ENCODE results near the gene DVL1. TPM values are rescaled to one million over a fixed set of nuclear protein-coding genes. Genes with fewer than 3 reads are reported as not detected.

Gene DVL1
- total and polyA plus RNA-seq, 9 of the 15 experiments (the other 6 are each of a cell fraction or from before 2014, with no cell fraction given), result 0.62 to 135 (median 24.3) TPM

DNA sequence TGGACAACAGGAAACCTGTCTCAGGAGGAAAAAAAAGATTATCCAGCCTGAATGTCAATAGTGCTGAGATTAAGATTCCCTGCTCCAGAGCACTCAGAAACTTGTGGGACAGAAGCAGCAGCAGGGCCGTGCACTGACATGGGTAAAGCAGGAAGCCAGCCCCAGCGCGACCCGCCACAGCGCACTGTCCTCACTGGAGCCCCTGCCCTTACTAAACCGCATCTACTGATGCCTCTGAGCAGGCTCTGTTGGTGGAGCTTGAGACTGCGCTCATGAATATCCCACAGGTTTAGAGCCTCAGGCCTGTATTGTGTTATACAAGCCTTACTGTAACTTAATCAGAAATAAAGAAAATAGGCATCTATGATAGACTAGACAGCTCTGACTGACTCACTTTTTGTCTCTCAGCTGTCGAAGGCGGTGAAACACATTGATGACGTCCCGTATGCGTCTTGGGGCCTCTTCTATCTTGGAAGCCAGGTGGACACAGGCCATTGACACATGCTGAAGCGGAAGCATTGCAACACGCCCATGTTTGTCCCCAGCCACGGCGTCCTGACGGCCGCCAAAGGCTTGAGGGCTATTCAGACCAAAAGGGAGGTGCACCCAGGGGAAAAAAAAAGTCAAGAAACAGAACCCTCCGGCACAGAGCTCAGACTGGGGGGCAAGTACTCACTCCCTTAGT, 48.8 kb upstream of the DVL1 start (continued):
- TF ChIP-seq, protein P1, sequence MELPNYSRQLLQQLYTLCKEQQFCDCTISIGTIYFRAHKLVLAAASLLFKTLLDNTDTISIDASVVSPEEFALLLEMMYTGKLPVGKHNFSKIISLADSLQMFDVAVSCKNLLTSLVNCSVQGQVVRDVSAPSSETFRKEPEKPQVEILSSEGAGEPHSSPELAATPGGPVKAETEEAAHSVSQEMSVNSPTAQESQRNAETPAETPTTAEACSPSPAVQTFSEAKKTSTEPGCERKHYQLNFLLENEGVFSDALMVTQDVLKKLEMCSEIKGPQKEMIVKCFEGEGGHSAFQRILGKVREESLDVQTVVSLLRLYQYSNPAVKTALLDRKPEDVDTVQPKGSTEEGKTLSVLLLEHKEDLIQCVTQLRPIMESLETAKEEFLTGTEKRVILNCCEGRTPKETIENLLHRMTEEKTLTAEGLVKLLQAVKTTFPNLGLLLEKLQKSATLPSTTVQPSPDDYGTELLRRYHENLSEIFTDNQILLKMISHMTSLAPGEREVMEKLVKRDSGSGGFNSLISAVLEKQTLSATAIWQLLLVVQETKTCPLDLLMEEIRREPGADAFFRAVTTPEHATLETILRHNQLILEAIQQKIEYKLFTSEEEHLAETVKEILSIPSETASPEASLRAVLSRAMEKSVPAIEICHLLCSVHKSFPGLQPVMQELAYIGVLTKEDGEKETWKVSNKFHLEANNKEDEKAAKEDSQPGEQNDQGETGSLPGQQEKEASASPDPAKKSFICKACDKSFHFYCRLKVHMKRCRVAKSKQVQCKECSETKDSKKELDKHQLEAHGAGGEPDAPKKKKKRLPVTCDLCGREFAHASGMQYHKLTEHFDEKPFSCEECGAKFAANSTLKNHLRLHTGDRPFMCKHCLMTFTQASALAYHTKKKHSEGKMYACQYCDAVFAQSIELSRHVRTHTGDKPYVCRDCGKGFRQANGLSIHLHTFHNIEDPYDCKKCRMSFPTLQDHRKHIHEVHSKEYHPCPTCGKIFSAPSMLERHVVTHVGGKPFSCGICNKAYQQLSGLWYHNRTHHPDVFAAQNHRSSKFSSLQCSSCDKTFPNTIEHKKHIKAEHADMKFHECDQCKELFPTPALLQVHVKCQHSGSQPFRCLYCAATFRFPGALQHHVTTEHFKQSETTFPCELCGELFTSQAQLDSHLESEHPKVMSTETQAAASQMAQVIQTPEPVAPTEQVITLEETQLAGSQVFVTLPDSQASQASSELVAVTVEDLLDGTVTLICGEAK (IDR thresholded peaks at IDR 0.05), result peak; percentile 33; the same call in 1 of the 2 replicates
- TF ChIP-seq, protein P1 (CRISPR knock-in tag; IDR thresholded peaks at IDR 0.05), result no peak
- TF ChIP-seq SRF (CRISPR knock-in tag; IDR thresholded peaks at IDR 0.05), result peak in 1 of 2 experiments; percentile 76; a peak in 2 of 4 replicates
- TF ChIP-seq RB1 (IDR thresholded peaks at IDR 0.05; ENCODE audit: low read depth), result no peak
- no peak for TF ChIP-seq ZNF76 (CRISPR knock-in tag; IDR thresholded peaks at IDR 0.05; ENCODE audit: borderline replicate concordance)
- TF ChIP-seq HNRNPL (IDR thresholded peaks at IDR 0.05; ENCODE audit: low read depth, low read length), result no peak
- no peak for TF ChIP-seq IFI16 (CRISPR knock-in tag; IDR thresholded peaks at IDR 0.05)
- peak; percentile 75 for TF ChIP-seq ETS1 (conservative IDR thresholded peaks at IDR 0.05; ENCODE audit: control insufficient read depth, low read depth, low read length)
- peak; percentile 93 for TF ChIP-seq CREM (IDR thresholded peaks at IDR 0.05; ENCODE audit: low read depth)
- TF ChIP-seq KLF16 (IDR thresholded peaks at IDR 0.05), result no peak
- peak; percentile 59 for TF ChIP-seq FOXP1 (CRISPR knock-in tag; IDR thresholded peaks at IDR 0.05)
- TF ChIP-seq ZNF695 (CRISPR knock-in tag; IDR thresholded peaks at IDR 0.05), result no peak
- TF ChIP-seq CBX3 (IDR thresholded peaks at IDR 0.05; ENCODE audit: borderline replicate concordance in 1 of 2, low read length in 2 of 2), result no peak
- no peak for TF ChIP-seq POLR3G (IDR thresholded peaks at IDR 0.05; ENCODE audit: extremely low read depth, insufficient read length, insufficient replicate concordance)
- TF ChIP-seq NCOR1 (IDR thresholded peaks at IDR 0.05), result peak; percentile 19; the same call in 1 of the 2 replicates
- 0 out of 2 replicates have a peak, but pooled peaks have one; percentile 26 for TF ChIP-seq JUND (IDR thresholded peaks at IDR 0.05; ENCODE audit: borderline replicate concordance, low read depth, low read length)
- TF ChIP-seq JUND (tag; IDR thresholded peaks at IDR 0.05; ENCODE audit: borderline replicate concordance, low read depth, low read length), result no peak
- TF ChIP-seq TBL1XR1 (IDR thresholded peaks at IDR 0.05; ENCODE audit: low read length in 2 of 2), result 0 out of 4 replicates have a peak, but pooled peaks of 1 of the 2 experiments have one; percentile 12
- 0 out of 2 replicates have a peak, but pooled peaks have one; percentile 8 for TF ChIP-seq TAL1 (IDR thresholded peaks at IDR 0.05)
